GM21825 (cell line): ENCODE measurements around the gene MAPK8.

Source experiments
- ATAC-seq: cut with Tn5 transposase; IDR thresholded peaks from one replicate; pipeline ENCODE4 v1.9.1; 2021; ENCODE audit warnings: mild to moderate bottlenecking, moderate library complexity; ENCODE audit not compliant: unreplicated experiment

The MAPK8 gene

DNA sequence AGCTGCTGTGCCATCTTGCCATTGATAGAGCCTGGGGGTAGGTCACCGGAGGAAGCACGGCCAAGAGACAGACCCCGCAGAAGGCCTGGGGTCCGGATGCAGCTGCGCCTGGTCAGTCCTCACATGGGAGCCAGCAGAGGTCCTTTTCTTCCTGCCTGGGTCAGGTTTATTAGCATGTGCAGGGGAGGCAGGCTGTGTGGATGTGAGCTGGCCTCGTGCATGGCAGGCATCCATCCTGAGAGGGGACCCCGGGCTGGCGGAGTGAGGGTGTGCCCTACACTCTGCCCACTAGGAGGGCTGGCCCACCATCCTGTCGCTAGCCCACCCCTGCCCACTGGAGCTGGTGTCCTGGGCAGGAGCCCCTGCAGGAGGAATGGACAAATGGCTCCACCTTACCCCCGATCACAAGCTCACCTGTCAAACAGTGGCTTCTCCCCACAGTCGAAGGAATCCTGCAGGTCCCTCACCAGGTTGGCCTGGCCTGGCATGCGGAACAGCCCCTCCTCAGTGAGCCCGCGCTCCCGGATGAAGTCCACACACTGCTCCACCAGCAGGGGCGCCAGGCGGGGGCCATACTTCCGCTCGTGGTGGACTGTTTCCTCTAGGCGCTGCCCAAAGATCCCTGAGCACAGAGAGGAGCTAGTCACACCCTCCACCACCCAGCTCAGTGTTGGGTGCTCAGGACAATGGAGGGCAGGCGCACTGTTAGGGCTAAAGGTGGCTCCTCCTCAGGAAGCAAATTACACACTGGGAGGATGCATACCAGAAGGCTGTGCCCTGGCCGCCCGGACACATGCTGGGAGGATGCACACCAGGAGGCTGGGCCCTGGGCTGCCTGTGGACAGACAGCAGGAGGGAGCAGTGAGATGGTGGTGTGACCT is 153.0 kb downstream of the MAPK8 start:
- ATAC-seq, result no peak

DNA sequence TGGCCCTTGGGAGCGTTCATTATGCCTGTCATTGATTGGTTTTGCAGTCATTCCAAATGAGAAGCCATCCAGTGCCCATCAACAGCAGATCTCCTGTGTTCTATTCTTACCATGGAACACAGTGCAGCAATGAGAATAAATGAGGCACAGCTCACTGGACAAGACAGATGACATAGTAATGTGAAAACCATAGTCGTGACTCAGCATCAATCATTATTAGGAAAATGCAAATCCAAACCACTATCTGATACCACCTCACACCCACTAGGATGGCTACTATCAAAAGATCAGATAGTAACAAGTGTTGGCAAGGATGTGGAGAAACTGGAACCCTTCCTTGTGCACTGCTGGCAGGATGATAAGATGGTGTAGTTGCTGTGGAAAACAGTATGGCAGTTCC is 153.7 kb downstream of the MAPK8 start:
- no peak for ATAC-seq

DNA sequence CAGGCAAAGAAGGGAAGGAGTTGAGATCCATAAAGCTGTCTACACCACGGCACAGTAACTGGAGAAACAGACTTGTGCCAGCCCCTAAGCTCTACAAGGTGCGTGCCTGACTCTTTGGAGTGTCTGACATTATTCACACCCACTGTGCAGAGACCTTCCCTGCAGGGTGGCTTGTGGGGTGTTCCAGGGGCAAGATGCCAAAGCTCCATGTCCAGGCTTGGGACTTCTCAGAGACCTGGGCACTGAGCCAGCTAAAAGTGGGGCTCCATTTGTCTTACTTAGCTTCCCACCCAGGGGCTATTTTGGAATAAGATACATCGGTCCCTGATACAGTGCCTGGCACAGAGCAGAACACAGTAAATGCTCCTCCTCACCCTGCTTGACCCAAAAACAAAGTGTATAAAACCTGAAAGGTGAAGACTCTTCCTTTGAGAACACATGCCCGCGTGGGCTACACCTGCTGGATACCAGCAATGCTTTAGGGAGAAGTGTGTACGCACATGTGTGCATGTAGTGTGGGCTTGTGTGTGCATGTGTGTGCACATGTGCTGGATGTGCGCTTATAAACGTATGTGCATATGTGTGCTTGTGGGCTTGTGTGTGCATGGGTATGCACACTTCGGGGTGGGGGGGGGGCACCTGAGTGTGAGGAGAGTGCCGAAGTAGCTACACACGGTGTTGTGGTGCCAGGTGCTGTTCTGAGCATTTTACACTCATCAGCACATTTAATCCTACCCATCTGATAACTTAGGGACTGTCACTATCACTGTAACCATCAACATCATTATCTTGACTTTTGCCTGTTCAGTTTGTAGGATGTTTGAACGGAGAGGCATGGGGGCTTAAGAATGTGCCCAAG is 155.4 kb downstream of the MAPK8 start:
- ATAC-seq, result no peak

DNA sequence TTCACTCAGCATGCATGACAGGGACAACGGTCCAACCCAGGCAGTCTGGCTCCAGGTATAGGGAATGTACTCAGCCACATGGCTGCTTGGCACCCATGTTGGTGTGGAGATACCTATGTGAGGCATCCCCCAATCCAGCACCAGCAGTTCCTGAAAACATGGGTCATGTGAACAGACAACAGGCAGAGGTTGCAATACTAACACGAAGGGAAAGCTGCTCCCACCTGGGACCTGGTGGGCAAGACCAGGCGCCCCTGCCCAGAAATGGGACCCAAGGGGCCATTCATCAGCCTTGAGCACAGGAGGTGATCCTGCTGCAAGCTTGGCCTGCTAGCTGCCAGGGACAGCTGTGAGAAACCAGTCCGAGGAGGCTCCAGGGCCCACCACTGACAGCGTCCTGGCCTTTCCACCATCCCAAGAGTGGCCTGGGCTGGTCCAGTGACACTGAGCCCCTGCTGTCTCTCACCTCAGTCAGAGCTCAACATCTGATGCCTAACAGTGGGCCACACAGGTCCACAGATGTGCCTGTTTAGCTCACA is 156.1 kb downstream of the MAPK8 start:
- no peak for ATAC-seq

DNA sequence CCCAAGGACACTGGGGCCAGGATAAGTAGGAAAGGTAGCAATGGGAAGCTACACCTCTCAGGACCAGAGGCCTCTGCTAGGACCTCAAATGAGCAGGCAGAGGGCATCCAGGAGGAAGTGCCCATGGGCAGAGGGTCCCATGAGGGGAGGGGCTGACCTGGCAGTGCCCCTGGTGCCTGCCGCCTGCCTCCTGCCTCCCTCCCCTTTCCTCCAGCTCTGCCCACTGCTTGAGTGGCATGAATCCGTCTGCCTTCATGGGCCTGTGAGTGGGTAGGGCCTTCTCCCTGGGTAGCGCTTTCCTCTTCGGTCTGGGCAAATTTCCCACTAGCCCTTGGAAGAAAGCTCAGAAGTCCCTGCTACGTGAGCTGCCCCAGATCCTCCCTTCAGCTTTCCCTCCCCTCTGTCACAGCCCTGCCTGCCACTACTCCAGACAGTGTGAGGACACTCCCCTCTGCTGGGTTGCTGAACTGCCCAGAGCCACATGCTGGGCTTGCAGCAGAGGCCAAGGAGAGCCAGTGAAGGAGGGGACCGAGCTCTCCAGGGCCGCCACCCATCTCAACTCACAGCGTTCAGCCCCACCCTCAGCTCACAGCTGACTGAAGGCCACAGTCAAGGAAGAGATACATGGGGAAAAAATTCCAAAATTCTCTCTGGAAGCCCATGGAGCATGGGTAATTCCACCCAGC is 157.0 kb downstream of the MAPK8 start:
- no peak for ATAC-seq

DNA sequence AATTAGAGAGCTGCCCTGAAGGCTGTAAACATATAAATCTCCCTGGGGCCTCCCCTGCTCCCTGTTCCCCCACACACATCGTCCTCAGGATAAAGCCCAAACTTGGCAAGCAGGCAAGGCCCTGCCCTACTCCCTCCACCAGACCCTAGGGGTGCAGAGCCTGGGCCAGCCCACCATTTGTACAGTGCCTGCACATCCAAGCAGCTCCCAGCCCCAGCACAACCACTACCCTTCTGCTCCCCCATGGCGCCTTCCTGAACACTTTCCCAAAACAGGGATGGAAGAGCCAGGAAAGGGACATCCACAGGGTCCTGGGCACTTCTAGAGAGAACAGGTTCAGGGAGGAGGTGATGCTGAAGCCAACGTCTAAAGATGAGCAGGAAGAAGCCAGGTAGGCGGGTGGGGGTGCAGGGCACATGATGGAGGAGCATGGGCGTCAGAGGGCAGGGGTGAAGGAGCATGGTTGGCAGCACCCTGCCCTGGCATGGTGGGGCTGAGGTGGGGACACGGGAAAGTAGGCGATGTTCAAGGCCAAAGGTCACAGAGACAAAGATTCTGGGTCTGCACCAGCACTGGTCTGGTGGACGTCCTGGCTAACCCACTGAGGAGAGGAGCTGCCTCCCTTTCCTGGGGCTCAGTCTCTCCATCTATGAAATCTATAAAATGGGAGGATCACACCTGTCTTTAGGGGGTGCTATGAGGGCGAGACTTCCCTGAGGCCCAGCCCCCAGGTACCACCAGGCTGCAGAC is 157.8 kb downstream of the MAPK8 start:
- ATAC-seq, result no peak

DNA sequence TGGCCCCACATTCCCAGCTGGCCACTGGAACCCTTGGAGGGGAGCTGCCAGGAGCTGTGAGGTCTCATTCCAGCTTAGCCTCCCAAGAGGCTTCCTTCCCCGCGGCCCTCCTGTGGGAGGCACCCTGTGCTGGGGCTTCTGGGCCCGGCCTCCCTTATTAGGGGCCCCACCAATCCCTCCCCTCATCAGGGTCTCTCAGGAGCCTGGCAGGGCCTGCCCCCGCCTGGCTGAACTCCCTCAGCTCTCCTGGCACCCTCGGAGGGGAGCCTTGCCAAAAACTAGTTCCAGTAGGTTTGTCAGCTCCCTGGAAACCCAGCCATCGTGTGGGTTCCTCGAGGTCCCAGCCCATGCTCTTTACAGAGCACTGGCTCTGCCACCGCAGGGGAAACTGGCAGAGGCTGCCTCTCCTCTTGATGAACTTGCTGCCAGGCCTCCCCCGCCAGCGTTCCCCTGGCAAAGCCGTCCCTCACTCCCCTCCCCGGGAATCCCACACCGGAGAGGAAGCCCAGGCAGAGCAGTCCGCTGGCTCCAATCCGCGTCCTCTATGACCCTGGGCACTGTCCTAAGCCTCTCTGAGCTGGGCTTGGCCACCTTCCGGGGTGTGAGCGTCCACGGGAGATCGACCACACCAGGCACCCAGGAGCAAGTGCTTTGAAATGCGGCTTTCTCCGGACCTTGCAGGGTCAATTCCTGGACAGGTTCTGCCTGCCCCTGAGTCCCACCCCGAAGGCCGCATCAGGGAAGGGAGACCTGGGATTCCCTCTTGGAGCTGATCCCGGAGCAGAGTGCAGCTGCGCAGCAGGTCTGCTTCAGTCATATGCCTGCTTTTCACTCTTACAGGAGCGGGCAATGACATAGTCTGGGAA is 158.6 kb downstream of the MAPK8 start:
- no peak for ATAC-seq

DNA sequence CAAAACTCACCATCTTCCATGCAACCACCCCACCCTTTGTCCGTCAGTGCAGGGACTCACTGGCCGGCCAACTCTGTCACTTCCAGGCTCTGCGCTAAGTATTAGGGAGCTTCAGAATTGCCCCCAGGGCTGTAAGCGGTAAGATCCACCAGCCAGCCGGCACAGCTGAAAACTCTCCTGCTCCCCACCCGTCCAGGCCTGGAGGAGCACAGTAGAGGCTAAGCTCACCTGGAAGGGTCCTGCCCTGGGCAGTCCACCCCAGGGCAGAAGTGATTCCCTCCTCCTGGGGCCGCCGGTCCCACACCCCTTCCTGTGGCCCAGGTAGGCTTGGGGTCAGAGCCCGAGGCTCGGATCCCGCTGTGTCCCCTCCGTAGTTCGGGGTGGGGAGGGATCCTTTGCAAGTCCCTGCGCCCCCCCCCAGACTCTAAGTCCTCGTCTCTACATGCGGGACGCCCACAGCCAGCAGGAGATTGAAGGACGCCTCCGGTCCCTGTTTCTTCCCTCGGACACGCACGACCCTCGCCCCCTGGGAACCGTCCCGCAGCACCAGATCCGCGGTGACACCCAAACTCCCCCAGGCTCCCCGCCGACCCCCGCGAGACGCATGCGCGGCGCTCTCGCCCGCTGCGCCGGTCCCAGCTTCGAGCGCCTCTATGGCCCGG is 159.5 kb downstream of the MAPK8 start:
- ATAC-seq, result no peak

DNA sequence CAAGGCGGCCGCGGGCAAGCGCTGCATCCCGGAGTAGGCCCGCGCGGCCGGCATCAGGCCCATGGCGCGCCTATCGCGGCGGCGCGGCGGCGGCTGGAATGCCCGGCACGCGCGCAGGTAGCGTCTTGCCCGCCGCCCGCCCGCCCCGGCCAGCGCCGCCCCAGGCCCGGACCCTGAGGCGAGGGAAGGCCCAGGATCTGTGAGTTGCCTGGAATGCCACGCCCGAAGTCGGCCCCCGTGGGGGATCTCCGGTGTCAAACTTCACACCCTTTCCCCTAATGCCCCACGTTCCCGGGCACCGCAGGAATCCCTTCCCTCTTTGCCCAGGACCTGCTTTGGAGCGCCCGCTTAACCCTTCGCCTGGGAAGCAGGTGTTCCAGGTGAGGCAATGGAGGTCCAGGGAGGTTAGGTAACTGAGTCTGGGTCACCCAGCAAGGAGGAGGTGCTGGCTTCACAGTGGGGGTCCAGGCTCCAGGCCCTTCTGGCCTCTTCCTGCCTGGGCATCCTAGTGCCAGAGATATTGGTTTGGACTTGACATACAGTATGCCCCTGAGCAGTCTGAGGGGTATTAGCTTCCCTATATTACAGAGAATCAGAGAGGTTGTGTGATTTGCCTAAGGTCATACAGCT is 160.2 kb downstream of the MAPK8 start:
- ATAC-seq, result no peak

DNA sequence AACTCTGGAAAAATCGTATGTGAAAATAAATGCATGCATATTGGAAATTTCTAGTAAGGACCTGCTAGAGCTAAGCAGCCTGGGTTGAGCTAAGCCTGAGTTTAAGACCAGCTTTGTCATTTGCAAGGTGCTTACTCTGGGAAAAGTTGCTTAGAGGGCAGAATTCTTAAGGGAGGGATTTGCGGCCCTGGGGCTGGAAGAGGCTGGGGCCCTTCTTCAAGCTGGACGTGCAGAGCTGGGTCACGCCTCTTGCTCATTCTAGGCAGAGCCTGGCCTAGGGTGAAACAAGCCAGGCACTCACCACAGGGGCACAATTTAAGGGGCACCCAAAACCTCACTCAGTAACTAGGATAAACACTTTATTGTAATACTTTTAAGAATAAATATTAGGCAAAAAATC is 161.2 kb downstream of the MAPK8 start:
- no peak for ATAC-seq

DNA sequence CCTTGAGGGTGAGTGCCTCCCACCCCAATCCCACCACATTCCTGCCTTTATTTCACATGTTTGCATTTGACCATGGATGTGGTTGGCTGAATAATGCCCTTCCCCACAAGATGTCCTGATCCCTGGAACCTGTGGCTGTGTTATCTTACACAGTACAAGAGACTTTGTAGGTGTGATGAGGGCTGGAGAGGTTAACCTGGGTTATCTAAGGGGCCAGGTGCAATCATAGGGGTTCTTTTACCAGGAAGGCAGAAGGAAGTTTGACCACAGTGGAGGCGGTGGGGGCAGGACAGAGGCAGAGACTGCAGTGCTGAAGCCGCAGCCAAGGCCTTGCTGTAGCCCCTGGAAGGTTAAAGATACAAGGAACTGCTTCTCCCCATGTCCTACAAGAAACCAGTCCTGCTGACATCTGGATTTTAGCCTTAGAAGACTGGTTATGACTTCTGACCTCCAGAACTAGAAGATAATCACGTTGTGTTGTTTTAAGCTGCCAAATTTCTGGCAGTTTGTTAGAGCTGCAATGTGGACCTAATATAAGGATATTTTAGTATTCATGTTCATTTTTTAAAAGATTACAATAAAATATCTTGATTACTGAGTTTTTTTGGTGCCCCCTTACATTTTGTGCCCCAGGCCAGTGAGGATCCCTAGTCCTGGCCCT is 161.8 kb downstream of the MAPK8 start:
- no peak for ATAC-seq

DNA sequence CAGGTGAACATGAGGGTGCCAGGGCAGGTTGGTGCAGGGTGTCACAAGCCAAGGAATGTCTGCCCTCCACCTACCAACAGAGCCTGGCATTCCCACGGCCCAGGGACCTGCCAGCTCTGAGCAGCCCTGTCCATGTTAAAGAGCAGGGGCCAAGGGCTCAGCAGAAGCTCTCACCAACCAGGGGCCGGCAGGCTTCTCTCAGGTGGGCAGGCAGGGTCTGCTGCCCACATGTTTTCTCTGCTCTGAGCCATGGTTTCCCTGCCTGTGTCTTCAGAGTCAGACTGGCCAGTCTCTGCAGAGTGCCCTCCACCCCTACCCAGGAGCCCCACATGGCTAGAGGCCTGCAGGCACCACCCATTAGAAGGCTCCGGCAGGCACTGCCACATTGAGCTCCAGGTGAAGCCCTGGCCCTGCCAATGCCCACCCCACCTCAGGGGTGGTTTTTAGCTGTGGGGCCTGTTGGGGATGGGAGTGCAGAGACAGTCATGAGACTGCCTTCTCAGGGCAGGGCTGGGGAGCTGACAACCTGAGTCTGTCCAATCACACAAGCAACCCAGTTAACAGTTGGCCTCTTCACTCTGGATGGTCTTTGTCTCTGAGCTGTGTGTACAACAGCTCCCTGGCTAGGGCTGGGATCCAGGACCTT is 162.5 kb downstream of the MAPK8 start:
- ATAC-seq, result no peak

DNA sequence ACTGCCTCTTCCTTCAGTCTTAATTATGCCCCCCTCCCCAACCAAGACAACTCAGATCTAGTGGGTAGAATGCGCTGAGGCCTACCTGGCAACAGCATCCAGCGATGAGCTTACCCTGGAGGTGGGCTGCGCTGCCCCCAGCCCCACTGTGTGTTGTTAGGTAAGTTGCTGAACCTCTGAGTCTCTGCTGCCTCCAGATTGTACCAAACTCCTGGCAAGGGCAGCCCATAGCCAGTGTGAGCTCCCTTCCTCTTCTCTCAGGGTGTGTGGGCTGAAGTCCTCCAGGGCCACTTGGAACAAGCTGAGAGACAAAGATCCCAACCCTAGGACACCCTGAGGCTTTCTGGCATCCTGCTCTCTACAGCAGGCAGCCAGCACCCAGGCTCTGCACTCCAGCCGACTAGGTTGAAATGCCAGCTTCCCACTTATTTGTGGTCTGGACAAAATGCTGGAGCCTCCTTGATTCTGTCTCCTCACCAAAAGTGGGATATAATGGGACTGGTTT is 163.1 kb downstream of the MAPK8 start:
- no peak for ATAC-seq

DNA sequence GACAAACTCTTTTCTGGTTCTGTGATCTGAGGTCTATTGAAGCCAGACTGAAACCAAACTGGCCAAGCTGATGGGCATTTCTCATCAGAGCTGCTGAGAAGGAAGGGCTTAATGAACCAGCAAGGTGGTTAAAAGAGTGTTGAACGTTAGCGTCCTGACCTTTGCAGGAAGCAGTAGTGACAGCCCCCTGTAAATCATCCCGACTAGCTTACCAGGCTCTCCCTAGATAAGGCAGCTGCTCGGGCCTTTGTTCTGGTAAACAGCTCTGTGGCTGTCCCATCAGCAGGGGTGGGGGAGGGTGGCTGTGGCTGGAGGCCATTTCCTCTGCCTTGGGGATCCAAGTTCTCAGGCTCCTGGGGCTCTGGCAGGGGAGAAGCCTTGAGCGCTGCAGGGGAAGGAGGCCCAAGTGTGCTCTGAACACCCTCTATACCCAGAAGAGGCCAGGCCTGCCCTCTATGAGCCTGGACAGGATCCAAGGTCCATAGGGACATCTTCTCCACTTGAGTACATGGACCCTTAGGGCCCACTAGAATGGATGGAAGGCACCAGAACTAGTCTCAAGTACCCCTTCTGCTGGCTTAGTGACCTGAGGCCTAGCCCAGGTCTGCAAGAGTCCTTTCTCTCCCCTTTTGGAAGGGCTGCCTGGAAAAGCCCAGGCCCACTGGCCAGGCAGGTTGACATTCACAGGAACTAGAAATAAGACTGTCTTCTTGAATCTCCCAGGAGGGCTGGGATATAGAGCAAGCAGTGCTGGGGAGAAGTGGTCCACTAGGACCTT is 163.8 kb downstream of the MAPK8 start:
- no peak for ATAC-seq

DNA sequence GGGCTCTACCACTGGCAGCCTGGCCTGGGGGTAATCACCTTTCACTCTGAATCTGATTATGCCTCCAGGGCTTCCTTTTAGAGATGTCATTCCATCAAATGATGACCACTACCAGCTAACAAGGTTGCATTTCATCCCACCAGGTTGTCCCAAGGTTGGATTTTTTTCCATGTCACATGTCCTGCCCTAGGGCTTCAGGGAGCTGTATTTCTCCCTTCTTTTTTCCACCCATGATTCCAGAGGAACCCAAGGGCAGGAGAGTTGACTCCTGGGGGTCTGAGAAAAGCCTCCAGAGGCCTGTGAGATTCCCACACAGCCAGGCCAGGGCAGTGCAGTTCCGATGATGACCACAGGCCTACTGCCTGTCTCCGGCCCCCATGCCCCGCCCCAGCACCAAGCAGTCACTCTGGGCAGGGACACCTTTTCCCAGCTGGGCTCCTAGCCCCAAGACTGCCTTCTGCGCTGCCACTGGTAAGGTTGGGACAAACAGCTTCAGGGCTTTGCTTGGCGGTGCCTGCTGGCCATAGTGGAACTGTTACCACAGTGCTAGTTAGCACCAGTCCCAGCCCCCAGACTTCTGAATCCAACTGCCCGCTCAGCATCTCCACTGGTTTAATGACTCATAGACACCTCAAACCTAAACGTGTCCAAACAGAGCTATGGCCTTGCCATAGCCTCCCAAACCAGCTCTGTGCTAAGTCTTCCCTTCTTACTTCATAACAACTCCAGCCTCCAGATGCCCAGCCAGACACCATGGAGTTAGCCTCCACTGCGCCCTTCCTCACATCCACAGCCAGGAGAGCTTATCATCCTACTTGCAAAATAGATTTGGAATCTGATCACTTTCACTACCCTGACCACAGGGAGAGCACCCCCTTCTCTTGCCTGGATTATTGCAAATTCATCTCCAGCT is 164.7 kb downstream of the MAPK8 start:
- ATAC-seq, result no peak
